ENCODE results near the gene USO1. TPM values are rescaled to one million over a fixed set of nuclear protein-coding genes. Genes with fewer than 3 reads are reported as not detected.

Gene USO1
- total RNA-seq, 1 donor from 2014 or later: 89.5 TPM

- TF ChIP-seq CTCF (IDR thresholded peaks at IDR 0.05; ENCODE audit: insufficient read depth, low read length, severe bottlenecking): no peak
- DNase-seq (ENCODE audit: low read depth) (no peak), FAIRE-seq (no peak)
- H3K4me3 ChIP-seq (ENCODE audit: low read depth, low read length): no peak overlapping the region
- H3K36me3 ChIP-seq (ENCODE audit: control insufficient read depth, insufficient read depth, low read length): no peaks in the 10 kb centered on the region
- no peaks in the 10 kb centered on the region for H3K27me3 ChIP-seq (ENCODE audit: control insufficient read depth, insufficient read depth, low read length)
Observed at GRCh38 chr4:75820197-75820596, 95.8 kb downstream of the USO1 start.

GRCh38 chr4:75820676-75821075 is 96.3 kb downstream of the USO1 start:
- no peak for FAIRE-seq
- TF ChIP-seq CTCF (IDR thresholded peaks at IDR 0.05; ENCODE audit: insufficient read depth, low read length, severe bottlenecking): no peak

GRCh38 chr4:75821216-75821615 is 96.8 kb downstream of the USO1 start:
- no peaks in the 10 kb centered on the region for H3K36me3 ChIP-seq (ENCODE audit: control insufficient read depth, insufficient read depth, low read length)
- FAIRE-seq: no peak
- no peaks in the 10 kb centered on the region for H3K27me3 ChIP-seq (ENCODE audit: control insufficient read depth, insufficient read depth, low read length)
- H3K4me3 ChIP-seq (ENCODE audit: low read depth, low read length): no peak overlapping the region
- DNase-seq (ENCODE audit: low read depth): no peak
- no peak for TF ChIP-seq CTCF (IDR thresholded peaks at IDR 0.05; ENCODE audit: insufficient read depth, low read length, severe bottlenecking)

More at GRCh38 chr4:75820676-75821075, 96.3 kb downstream of the USO1 start:
- no peaks in the 10 kb centered on the region for H3K36me3 ChIP-seq (ENCODE audit: control insufficient read depth, insufficient read depth, low read length)
- H3K27me3 ChIP-seq (ENCODE audit: control insufficient read depth, insufficient read depth, low read length): no peaks in the 10 kb centered on the region
- no peak overlapping the region for H3K4me3 ChIP-seq (ENCODE audit: low read depth, low read length)
- no peak for DNase-seq (ENCODE audit: low read depth)

- Histone ChIP-seq H3K36me3 (ENCODE audit: control insufficient read depth, insufficient read depth, low read length) (no peaks in the 10 kb centered on the region), H3K4me3 (ENCODE audit: low read depth, low read length) (no peak overlapping the region), H3K27me3 (ENCODE audit: control insufficient read depth, insufficient read depth, low read length) (no peaks in the 10 kb centered on the region)
- no peak for TF ChIP-seq CTCF (IDR thresholded peaks at IDR 0.05; ENCODE audit: insufficient read depth, low read length, severe bottlenecking)
- DNase-seq (ENCODE audit: low read depth): peak; percentile 24
- FAIRE-seq: no peak
Observed at GRCh38 chr4:75821966-75822365, 97.6 kb downstream of the USO1 start.

- DNase-seq (ENCODE audit: low read depth) (no peak), FAIRE-seq (no peak)
- H3K4me3 ChIP-seq (ENCODE audit: low read depth, low read length): no peak overlapping the region
- H3K27me3 ChIP-seq (ENCODE audit: control insufficient read depth, insufficient read depth, low read length): no peaks in the 10 kb centered on the region
- no peak for TF ChIP-seq CTCF (IDR thresholded peaks at IDR 0.05; ENCODE audit: insufficient read depth, low read length, severe bottlenecking)
- no peaks in the 10 kb centered on the region for H3K36me3 ChIP-seq (ENCODE audit: control insufficient read depth, insufficient read depth, low read length)
Observed at GRCh38 chr4:75822416-75822815, 98.0 kb downstream of the USO1 start.

- Histone ChIP-seq H3K27me3 (ENCODE audit: control insufficient read depth, insufficient read depth, low read length) (no peaks in the 10 kb centered on the region), H3K4me3 (ENCODE audit: low read depth, low read length) (no peak overlapping the region), H3K36me3 (ENCODE audit: control insufficient read depth, insufficient read depth, low read length) (no peaks in the 10 kb centered on the region)
- FAIRE-seq (no peak), DNase-seq (ENCODE audit: low read depth) (no peak)
- no peak for TF ChIP-seq CTCF (IDR thresholded peaks at IDR 0.05; ENCODE audit: insufficient read depth, low read length, severe bottlenecking)
Observed at GRCh38 chr4:75823812-75824211, 99.4 kb downstream of the USO1 start.
